HG03159 (cell line): ENCODE results near the gene SMTNL2.

Source experiments
- ATAC-seq: cut with Tn5 transposase; IDR thresholded peaks from one replicate; pipeline ENCODE4 v1.9.1; 2021; ENCODE audit warnings: mild to moderate bottlenecking, moderate library complexity; ENCODE audit not compliant: unreplicated experiment

SMTNL2 gene

DNA sequence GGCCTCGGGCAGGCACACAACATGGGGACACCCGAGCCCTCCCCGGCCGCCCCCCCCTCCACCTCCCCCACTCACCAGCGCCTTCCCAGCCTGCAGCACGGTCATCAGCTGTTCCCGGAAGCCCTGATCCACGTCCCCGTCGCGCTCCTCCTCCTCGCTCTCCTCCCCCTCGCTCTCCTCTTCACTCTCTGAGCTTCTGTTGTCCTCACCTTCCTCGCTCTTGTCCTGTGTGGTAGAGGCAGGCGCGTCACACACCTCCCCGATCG is 39.4 kb upstream of the SMTNL2 start:
- no peak for ATAC-seq

GRCh38 chr17:4545217-4545951 is 38.9 kb upstream of the SMTNL2 start:
- ATAC-seq, result no peak

DNA sequence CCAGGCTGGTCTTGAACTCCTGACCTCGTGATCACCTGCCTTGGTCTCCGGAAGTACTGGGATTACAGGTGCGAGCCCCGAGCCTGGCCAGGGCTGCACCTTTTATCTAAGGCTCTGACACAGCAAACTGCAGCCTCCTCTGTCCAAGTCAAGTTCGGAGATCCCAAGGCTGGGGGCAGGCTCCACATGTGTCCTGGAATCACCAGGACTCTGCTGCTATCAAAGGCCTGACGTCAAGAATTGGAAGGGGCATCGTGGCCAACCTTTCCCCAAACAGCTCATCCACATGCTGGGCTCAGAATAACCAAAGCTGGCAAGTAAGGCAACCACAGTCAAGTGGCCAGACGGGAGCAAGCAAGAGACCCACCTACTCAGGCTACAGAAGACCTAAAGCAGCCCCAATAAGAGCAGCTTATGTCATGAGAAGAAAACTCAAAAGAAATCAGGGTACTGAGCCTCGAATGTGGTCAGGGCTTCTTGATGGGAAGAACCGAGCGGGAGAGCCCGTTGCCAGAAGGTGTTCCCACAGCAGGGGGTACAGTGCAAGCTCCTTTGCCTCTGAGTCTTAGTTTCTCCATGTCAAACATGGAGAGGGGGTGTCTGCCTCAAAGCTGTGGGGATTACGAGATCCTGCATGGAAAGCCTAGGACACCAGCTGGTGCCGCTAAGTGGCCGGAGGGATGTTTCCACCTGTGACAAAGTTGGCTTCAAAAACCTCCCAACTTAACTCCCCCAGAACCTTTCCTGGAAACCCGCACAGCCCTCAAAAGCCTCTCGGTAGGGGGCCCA is 37.0 kb upstream of the SMTNL2 start:
- no peak for ATAC-seq

DNA sequence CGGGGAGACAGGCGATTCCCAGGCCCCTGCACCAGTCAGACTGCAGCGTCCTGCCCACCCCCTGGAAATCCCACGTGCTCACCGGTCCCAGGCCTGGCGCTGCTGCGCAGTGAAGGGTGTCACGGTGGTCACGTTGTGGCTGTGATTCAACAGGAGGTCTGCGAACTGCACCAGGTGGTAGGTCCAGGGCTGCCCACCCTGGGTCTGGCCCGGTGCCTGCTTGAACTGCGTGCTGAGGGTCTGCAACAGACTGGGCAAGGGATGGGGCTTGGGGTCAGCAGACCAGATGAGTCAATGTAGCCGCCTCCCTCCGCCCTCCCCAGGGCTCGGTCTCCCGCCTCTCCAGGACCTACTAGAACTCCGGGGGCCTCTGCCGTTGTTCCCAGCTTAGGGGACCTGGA is 36.3 kb upstream of the SMTNL2 start:
- ATAC-seq, result no peak

DNA sequence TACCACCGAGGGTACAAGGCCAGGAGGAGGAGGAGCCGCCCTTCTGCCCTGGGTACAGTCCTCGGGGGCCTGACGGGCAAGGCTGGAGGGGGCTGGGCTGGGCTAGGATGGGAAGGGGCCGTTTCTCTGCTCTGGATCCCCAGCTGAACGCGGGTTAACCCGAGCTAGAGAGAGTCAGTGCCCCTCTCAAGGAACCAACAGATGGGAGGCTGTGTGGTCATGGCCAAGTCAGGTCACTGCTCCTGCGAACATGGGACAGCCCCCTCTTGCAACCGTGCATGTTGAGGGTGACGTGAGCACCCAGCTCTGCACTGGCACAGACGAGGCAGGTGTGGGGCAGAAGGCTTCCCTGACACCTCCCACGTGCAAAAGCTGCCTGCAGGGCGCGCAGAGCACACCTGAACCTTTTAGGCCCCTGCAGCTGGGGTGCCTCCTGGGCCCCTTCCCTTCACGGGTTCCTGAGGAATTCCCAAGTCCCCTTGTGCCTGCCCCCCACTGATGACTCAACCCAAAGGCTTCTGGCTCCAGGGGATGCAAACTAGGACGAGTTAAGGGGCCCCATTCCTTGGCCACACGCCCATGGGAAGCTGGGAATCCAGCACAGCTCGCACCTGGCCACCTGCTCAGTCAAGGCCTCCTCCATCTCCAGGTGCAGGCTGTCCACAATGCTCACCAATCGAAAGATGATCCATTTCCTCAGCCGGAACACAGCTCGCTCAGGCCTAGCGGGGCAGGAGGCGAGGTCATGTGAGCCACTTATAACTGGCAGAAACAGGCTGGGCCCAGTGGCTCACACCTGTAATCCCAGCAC is 35.4 kb upstream of the SMTNL2 start:
- ATAC-seq, result no peak

DNA sequence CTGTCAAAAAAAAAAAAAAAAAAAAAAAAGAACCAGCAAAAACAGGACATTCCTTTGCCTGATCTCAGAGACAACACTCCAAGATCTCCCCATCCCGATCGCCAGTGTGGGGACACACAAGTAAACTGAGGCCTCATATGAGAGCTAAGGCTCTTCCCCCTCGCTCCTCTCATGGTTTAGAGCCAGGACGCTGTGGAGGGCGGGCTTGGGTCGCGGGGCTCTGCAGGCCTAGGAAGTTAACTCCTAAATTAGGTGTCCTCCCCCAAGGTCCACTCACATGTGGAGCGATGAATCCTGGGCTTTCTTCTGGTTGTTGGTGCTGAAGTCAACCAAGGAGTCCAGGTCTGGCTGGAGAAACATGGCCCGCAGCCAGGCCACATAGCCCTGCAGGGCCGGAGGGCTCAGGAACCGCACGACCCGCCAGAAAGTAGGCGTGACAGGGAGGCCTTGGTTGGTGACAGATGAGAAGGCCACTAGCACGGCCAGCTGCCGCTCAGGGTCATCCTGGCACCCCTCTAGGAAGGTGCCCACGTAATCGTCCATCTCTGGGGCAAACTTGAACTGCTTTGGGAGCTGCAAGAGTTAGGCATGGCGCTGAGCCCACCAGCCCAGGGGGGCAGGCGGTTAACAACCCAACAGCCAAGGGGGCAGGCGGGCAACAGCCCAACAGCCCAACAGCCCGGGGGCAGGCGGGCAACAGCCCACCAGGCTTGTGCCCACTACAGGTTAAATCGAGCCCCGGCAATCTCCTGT is 34.4 kb upstream of the SMTNL2 start:
- no peak for ATAC-seq

DNA sequence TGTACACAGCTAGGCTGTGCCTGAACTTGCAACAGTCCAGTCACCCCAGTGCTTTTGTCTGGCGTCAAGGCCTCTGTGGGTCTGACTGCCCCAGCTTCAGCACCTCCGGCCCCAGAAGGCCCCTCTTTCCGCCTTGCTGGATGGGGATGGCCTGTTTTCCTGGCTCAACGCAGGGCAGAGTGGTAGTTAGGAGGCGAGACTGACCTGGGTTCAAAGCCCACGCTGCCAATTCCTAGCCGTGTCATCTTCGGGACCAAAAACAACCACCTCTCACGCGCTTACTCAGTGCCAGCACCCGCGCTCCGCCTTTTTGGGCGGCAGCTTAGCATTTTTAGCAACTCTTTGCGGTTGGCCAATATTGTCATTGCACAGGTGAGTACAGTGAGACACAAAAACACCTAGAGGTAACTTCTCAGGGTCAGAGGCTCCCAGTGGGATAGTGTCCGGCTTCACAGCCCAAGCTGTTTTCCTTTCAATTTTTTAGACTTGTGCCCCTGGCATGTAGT is 33.7 kb upstream of the SMTNL2 start:
- no peak for ATAC-seq

- ATAC-seq, result no peak
Observed at GRCh38 chr17:4551141-4551540, 33.2 kb upstream of the SMTNL2 start.

- no peak for ATAC-seq
Observed at GRCh38 chr17:4551796-4552525, 32.4 kb upstream of the SMTNL2 start.

DNA sequence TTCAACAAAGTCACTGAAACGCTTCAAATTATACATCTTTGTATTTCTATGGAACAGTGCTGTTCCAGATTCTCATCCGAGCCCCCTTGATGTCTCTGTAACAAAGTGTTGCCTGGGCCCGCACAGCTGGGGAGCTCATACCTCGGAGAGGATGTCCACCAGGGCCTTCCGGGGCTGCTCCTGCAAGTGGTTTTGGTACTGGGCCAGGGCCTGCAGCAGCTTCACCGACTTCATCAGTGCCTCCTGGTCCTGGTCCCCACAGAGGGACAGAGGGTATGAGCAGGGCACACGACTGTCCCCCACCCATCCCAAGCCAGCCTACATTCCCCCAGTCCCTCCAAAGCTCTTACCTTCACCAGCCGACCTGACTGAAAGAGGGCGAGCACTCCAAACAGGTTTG is 30.7 kb upstream of the SMTNL2 start:
- no peak for ATAC-seq

- peak; percentile 7 for ATAC-seq
Observed at GRCh38 chr17:4554441-4554996, 29.8 kb upstream of the SMTNL2 start.

GRCh38 chr17:4554997-4555799 is 29.1 kb upstream of the SMTNL2 start, which contains the start of gene MYBBP1A:
MYBBP1A (minus strand) TSS chr17:4555384; CDS start chr17:4555324, 60 bp downstream.
- peak; percentile 80 for ATAC-seq

DNA sequence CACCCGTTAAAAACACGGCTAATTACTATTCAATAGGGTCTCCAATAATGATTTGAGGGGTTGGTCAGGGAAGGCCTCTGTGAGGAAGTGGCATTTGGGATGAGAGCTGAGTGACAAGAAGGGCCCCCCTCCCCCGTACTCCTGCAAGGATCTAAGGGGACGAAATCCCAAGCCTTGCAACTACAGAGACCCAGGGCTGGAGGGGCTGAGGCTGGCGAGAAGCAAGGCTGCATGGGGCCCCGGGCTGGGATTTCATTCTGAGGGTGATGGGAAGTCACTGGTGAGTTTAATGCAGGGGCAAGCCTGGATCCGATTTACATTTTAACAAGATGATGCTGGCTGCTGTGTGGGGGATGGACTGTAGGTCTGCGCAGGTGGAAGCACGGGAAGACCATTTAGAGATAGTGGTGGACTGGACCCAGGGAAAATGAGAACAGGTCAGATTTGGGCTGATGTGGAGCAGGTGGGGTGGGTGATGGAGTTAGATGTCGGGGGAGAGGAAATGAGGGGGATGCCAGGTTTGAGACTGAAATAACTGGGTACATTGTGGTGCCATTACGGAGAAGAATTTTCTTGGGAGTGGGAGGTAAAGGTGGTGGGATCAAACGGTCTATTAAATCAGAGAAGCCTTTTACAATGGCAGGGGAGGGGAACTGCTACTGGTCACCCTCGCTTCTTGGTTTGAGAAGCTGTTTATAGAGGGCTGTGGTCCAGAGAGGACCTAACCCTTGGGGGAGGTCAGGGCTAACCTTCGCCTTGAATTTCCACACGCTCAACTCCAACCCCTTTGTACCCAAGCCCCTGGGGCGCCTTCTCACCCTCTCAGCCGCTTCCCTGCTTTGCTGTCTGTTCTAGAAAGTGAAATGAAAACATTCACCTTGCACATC is 28.2 kb upstream of the SMTNL2 start:
- ATAC-seq, result no peak

GRCh38 chr17:4556996-4557395 is 27.3 kb upstream of the SMTNL2 start:
- no peak for ATAC-seq

GRCh38 chr17:4557626-4558346 is 26.5 kb upstream of the SMTNL2 start:
- ATAC-seq, result no peak

DNA sequence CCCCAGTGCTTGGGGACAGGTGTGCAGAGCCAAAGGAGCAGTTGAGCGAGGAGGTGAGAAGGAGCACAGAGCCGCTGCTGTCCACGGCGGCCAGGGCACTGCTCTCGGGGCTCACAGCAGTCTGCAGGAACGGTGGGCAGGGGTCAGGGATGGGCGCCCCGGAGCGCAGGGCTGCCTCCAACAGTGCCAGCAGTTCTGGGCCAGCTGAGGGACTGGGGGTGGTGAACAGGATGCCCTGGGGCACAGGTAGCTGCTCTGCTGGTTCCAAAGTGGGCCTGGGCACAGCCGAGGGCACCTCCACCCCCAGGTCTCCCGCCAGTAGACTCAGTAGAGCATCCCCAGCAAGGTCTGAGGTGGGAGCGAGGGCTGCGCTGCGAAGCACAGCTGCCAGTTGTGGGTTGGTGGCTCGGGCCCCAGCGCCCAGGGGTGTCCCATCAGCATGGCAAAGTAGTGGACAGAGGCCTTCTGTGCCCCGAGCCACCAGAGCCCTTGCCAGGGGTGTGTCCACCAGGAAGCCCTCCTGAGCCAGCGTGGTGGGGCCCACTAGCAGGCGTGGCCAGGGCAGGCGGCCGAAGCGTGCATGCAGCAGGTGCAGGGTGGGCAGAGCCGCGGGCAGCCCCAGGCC is 25.9 kb upstream of the SMTNL2 start:
- no peak for ATAC-seq
